Measurements from ENCODE around the gene EMP2.
"Not testable (repeated sequence)": the region's sequence is repeated elsewhere in the genome, so short reads cannot be mapped to it uniquely, and the experiment has no call there.

The EMP2 gene, protein sequence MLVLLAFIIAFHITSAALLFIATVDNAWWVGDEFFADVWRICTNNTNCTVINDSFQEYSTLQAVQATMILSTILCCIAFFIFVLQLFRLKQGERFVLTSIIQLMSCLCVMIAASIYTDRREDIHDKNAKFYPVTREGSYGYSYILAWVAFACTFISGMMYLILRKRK

DNA sequence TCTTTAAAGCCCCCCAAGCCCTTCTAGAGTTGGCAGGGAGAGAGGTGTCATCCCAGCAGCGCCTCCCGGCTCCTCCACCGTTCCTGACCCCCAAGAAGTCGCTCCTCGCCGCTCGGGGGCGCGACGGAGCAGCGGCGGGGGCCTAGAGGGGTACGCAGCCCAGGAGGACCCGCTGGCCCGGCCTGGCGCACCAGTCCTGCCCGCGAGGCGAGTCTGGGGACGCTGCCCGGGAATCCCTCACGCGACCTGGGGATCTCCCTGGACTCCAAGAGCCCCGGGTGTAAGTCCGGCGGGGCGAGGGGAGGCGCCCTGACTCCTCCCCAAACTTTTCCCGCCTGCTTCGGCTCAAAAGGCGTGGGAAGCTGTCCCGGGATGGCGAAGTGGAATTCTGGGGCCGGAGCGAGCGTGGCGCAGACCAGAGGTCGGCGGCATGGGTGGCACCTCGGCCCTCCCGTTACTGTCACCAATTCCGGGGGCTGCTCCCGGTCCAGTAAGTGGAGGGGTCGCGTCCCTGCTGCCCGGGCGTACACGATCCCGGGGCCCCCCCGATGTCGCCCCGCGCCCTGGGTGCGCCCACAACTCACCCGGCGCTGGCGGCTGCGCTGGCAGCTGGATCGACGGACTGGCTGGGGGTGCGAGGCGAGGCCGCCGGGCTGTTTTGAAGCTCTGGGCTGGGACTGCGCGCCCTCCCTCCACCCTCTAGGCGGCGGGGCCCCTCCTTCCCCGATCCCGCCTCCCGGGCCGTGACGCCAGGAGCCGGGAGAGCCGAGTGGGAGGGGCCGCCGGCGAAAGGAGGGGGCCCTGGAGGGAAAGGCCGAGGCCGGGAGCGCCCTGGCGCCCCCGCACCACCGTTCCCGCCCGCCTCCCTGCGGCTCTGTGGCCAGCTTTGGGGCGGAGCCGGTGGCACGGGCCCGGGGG is at the start of gene EMP2:
Gene EMP2, minus strand, starts transcription at position 634 of the 918 bp plus-strand sequence. CDS start 32,981 bp downstream, outside the sequence.
- DNase-seq (ENCODE audit: low read depth, low spot score): no peak

DNA sequence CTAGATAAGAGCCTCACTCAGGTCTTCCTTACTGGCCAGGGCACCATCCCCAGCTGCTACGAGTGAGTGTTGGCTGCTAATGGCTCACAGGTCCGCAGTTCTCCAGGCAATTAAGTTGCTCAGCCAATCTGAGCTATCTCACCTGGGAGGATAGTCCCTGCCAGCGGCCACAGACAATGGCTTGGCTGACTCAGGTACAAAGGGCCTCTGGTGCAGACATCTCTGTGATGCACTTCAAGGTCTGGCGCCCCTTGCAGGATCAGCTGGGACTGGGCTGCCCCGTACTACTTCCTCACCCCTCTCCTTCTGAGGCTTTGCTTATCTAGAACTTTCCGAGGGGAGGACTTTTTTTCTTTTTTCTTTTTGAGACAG is 49.2 kb upstream of the EMP2 start:
- DNase-seq (ENCODE audit: low read depth, low spot score): no peak

DNA sequence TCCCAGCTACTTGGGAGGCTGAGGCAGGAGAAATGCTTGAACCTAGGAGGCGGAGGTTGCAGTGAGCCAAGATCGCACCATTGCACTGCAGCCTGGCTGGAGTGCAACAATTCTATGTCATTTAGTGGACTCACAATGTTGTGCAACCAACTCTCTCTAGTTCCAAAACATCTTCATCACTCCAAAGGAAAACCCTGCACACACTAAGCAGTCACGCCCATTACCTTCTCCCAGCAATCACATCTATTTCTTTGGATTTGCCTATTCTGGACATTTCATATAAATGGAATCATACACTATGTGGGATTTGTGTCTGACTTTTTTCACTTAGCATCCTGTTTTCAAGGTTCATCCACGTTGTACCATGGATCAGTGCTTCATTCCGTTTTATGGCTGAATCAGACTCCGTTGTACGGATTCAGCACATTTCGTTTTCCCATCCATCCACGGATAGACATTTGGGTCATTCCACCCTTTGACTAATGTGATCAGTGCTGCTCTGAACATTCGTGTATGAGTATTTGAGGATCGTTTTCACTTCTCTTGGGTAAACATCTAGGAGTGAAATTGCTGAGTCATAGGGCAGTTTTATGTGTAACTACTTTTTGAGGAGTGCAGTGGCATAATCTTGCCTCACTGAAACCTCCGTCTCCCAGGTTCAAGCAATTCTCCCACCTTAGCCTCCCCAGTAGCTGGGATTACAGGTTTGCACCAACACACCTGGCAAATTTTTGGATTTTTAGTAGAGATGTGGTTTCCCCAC is 45.4 kb upstream of the EMP2 start:
- DNase-seq (ENCODE audit: low read depth, low spot score): no peak

DNA sequence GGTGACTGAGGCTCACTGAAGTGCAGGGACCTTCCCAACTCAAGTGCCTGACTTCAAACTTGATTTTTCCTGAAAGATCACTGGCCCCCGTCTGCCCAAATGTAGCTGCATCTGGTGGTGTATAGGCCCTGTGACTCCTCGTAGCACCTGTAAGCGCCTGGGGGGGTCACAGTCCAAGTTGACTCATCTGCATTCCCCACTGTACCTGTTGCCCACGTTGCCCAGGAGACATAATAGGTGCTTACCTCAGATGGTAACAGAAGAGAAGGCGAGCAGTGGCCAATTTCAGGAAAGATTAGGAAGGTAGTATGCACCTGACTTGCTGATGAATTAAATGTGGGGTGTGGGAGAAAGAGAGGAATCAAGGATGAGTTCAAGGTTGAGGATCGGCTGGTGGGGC is 44.1 kb upstream of the EMP2 start:
- no peak for DNase-seq (ENCODE audit: low read depth, low spot score)

GRCh38 chr16:10623059-10623458 is 42.7 kb upstream of the EMP2 start:
- DNase-seq (ENCODE audit: low read depth, low spot score): no peak

GRCh38 chr16:10622036-10622921 is 41.9 kb upstream of the EMP2 start:
- DNase-seq (ENCODE audit: low read depth, low spot score): no peak

DNA sequence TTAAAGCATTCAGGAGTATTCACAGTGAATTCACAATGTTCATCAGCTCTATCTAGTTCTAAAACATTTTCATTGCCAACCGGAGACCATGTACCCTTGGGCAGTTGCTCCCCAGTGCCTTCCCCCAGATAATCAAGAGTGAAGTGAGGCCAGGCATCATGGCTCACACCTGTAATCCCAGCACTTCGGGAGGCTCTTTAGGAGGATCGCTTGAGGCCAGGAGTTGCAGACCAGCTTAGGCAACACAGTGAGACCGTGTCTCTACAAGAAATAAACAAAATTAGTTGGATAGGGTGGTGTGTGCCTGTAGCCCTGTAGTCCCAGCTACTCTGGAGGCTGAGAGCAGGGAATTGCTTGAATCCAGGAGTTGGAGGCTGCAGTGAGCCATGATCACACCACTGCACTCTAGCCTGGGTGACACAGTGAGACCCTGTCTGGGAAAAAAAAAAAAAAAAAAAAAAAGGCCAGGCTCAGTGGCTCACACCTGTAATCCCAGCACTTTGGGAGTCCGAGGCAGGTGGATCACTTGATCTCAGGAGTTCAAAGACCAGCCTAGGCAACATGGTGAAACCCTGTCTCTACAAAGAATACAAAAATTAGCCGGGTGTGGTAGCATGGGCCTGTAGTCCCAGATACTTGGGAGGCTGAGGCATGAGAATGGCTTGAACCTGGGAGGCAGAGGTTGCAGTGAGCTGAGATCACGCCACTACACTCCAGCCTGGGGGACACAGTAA is 41.0 kb upstream of the EMP2 start:
- DNase-seq (ENCODE audit: low read depth, low spot score): not testable (repeated sequence)

DNA sequence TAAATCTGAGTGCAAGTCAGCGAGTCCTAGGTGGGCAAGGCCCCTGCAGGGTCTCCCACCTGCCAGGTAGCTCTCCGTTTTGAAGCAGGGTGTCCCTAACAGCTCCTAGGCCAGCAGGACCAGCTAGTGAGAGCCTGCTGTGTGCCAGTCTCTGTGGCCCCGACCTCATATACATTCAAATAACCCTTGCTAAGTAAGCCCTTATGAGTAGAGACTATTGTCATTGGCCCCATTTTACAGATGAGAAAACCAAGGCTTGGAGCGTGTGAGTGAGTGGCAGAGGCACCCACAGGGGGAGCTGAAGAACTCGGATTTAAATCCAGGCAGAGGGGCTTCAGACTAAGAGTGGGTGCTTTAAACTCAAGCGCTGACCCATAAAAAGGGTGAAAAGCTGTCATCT is 39.7 kb upstream of the EMP2 start:
- DNase-seq (ENCODE audit: low read depth, low spot score): no peak

DNA sequence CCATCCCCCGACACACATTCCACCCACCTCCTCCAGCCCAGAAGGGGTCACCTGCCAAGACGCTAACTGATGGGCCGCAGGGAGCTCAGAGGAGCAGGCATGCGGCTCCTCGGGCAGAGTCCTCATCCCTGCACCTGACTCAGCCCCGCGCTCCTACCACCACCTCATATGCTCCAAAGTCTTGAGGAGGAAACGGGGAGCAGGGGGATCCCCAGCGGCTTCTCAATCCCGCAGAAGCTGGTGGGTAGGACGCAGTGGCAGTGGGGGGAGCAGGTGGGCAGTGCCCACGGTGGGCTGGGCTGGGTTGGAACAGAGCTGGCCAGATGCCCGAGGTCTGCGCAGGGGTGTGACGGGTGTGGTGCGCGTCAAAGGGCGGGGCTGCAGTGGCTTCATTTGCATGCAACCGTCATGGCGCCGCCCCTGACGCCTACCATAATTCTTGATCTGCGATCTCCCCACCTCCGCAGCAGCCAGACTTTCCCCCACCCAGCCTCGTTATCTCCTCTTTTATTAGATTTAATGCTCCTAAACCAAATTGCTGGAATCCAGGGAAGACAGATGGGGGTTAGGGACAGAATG is 39.0 kb upstream of the EMP2 start:
- DNase-seq (ENCODE audit: low read depth, low spot score): no peak

GRCh38 chr16:10618710-10619209 is 38.4 kb upstream of the EMP2 start:
- no peak for DNase-seq (ENCODE audit: low read depth, low spot score)

GRCh38 chr16:10617662-10618420 is 37.4 kb upstream of the EMP2 start:
- DNase-seq (ENCODE audit: low read depth, low spot score): no peak

DNA sequence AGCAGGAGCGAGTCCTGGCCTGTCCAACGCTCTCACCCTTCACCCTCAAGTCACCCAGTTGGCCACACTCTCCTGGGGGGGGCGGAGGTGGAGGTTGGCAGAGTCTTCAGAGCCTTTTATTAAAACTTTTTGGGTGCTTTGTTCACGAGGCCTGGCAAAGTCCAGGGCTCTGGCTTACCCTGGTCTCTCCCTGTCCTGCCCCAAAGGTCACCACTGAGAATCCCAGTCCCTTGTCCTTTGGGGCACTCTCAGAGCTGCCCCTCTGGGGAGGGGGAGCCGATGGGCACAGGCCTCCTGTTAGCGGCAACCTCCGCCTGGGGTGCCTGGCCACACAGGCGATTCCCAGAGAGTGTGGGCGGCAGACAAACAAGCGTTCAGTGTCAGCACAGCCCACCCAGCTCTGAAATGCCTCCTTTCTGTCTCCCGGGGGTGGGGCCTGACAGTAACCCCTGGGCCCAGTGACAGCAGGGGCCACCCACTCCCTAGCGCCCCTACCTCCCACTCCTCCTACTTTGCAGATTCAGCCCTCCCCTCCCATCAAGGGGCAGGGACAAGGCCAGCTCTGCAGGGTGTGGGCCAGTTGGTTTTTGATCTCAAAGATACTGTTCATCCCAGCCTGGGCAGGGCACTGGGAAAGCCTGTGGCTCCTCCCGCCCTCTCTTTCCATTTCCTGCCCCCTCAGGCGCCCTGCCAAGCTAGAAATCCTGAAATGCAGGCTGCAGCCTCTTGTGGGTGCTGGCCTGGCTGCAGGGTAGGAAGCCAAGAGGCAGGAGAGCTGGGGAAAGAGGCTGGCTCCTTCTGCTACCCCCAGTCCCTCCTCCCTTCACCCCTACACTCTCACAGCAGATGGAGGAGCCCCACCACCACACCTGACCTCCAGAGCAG is 36.6 kb upstream of the EMP2 start:
- DNase-seq (ENCODE audit: low read depth, low spot score): no peak

- no peak for DNase-seq (ENCODE audit: low read depth, low spot score)
These were observed 36.0 kb upstream of the EMP2 start for GRCh38 chr16:10616419-10616755.

GRCh38 chr16:10614685-10615084 is 34.3 kb upstream of the EMP2 start:
- no peak for DNase-seq (ENCODE audit: low read depth, low spot score)

DNA sequence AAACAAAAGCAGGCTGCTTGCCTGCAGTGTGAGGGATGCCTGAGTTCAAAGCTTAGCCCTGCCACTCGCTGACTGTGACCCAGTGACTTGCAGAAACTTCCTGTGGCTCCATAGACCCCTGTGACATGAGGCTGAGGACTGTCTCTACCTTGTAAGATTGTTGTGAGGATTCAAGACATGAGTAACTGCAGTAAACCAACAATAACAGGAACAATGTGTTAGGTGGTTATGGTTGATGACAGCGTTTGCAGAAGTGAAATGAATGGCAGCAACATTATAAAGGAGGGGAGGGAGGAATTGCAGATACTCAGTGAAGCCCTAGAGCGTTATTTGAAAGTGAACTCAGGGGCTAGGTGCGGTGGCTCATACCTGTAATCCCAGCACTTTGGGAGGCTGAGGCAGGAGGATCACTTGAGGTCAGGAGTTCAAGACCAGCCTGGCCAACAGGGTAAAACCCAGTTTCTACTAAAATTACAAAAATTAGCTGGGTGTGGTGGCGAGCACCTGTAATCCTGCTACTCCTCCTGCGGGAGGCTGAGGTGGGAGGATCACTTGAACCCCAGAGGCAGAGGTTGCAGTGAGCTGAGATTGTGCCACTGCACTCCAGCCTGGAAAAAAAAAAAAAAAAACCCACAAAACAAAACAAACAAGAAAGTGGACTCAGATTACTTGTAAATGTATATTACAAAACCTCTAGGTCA is 33.5 kb upstream of the EMP2 start:
- DNase-seq (ENCODE audit: low read depth, low spot score): no peak

DNA sequence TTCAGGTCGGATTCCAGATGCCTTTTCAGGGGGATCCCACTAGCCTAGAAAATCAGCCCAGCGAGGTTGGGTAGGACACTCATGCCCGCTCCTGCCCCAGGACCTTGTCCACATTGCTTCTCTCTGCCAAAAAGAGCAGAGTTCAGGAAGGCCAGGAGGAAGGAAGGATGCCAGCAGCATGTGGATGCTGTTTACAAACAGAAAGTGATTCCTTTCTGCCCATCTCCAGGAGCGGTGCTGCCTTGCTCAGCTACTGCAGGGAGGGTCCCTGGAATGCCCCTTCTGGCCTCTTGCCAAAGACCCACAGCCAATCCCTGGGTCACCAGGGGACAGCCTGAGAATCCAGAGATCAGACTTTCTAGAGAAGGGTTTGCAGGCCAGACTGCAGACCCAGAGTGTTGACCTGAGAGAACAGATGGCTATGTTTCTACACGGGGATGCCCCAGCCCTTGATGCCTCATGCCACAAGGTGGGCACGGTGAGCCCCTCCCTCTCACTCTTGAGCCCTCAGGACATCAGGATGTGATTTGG is 32.3 kb upstream of the EMP2 start:
- DNase-seq (ENCODE audit: low read depth, low spot score): no peak

DNA sequence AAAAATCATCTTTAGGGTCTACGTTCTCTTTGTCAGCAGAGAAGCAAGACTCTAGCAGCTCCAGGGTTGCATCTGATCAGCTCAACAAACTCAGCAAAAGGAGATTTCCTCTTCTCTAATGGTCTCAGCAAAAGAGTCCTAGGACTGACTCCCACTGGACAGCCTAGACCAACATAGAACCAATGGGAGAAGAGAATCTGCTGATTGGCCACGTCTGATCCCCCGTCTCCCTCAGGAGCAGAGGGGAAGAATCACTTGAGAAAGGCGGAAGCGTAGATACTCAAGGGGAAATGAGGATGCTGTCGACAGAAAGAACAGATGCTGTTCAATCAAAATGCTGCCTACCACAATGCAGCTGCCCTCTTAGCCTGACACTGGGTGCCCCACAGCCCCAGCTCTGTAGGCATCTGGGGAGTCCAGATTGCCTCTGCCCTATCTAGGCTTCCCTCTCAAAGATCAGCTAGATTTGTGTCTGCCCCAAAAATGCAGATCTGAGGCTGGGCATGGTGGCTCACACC is 31.5 kb upstream of the EMP2 start:
- DNase-seq (ENCODE audit: low read depth, low spot score): no peak

All from activated naive CD8-positive, alpha-beta T cell treated with anti-CD3 and anti-CD28 coated beads, Interleukin-2, amount 50 U/mL, for 16 hours (primary cell).